Glomerular visceral epithelial cell (primary cell): Measurements from ENCODE around the gene SYT15.
"Not testable (repeated sequence)": the region's sequence is repeated elsewhere in the genome, so short reads cannot be mapped to it uniquely, and the experiment has no call there.

ENCODE experiments used
- DNase-seq: peaks from one replicate; pipeline ENCODE4 v3.0.0-alpha.2; 2016; ENCODE audit errors: extremely low spot score

Gene SYT15

DNA sequence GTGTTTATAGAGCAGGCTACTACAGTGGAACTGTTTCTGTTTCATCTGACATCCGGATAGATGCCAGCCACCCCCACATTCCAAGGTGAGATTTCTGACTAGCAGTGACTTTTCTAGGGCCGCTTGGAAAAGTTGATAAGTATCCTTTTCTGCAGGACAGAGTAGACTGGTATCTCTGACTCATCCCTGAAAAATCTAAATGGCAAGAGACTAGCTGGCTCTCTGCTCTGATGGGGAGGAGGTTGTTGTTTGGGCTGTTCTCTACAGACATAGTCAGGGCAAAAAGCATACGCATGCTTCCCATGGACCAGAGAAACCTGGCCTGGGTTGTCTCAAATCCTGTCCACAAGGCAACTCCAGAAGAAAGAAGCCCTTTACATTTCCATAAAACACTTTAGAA is 10.7 kb downstream of the SYT15 start:
- DNase-seq: not testable (repeated sequence)

DNA sequence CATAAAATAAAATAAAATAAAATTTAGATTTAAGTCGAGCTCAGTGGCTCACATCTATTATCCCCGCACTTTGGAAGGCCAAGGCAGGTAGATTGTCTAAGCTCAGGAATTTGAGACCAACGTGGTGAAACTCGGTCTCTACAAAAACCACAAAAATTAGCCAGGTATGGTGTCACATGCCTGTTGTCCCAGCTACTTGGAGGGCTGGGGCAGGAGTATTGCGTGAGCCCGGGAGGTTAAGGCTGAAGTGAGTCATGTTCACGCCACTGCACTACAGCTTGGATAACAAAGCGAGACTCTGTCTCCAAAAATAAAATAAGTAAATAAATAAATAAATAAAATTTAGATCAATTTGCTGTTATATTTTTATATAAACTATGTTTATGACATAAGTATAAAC is 12.1 kb downstream of the SYT15 start:
- not testable (repeated sequence) for DNase-seq

DNA sequence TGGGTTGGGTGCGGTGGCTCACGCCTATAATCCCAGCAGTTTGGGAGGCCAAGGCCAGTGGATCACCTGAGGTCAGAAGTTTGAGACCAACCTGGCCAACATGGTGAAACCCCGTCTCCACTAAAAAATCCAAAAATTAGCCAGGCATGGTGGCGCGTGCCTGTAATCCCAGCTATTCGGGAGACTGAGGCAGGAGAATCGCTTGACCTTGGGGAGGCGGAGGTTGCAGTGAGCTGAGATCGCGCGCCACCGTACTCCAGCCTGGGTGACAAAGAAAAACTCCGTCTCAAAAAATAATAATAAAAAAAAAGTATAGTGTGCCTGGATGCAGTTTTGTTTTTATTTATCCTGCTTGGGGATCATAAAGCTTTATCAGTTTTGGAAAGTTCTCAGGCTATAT is 14.4 kb downstream of the SYT15 start:
- not testable (repeated sequence) for DNase-seq

DNA sequence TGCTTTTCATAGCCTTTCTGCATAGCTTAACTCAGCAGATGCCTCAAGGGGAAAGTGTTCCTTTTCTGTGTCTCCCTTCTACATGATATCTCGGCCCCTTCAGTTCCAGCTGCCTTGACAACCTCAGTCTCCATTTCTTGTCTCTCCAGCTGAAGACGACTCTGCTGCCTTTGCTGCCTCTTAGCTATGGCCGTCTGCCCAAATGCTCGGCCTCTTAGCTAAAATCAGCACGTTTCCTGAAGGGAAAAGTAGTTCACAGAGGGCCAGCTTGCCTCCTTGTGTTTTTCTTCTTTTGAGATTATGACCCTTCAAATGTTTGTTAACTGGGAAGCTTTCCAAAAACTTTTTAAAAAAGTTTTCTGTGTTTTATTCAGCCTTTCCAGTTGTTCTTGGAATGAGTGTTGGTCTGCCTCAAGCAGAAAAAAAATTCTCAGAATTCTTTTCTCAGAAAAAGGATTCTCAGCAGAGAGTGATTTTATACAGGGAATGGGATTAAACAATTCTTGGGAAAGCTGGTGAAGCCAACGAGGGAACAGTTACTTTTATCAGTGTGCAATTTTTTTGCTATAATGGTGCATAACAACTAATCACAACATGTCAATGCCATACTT is 15.6 kb downstream of the SYT15 start:
- DNase-seq: not testable (repeated sequence)

DNA sequence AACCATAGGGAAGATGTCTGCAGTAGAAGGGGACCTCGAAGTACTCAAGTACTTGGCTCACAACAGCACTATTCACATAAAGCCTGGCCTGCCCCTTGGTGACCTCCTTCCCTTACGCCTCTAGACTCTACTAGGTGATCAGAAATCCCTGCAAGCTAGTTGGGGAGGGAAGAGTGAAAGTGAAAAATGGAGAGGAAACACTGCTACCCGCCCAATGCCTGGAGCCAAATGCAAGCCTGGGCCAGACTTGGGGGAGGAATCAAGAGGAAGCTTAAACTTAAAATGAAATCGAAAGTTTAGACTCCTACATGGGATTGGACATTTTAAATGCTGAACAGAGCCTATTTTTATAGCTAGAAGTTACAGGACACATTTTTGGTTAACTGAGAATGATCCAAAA is 17.6 kb downstream of the SYT15 start:
- not testable (repeated sequence) for DNase-seq

DNA sequence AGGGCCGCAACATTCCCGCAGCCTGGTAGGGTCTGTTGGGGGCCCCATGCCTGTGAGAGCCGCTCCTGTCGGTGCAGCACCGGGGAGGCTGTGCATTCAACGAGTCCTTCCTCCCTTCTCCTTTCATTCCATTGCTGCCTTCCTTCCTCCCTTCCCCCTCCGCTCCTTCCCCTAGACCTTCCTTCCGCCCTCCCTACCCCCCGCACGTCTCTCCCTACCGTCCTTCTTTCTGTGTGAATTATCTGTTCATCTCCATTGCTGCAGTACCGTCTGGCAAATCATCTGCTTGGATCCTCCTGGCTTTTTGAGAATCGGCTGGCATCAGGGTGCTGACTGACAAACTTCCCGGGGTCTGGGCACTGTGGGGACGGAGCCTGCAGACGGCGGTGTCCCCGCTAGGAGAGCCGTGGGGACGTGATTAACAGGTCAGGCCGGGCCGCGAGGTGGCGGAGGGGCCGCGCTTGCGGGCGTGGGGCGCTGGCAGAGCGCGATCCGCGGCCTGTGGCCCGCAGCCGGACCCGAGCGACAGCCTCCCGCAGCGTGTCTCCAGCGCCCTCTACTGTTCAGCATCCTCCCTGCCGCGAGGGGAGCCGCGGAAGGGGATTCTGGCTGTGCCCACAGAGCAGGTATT is 18.8 kb downstream of the SYT15 start:
- DNase-seq: not testable (repeated sequence)

DNA sequence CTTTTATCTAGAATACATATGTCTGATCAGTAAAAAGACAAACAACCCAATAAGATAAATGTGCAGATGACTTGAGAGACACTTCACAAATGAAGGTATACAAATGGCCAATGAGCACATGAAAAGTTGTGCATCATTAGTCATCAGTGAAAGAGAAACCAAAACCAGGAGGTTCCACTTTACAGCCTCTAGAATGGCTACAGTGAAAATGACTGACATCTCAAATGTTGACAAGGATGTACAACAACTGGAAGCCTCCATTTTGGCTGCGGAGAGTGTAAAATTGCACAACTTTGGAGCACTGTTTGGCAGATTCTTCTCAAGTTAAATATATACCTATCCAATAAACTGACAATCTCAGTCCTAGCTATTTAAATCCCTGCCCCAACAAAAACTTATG is 21.6 kb downstream of the SYT15 start:
- DNase-seq: not testable (repeated sequence)

DNA sequence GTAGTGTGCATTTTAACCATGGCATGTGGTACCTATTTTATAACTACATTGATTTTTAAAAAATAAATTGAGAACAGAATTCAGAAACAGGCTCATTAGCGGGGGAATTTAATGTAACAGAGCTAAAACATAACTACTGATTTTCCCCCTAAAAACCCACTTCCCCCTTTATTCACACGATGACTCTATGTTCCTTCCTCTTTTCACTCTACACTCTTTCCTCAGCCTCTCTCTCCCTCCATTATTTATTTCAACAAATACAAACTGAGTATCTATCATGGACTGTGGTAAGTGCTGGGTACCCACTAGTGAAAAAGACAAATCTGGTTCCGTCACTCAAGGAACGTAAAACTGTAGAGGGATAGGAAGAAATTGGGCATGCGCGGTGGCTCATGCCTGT is 36.6 kb downstream of the SYT15 start:
- DNase-seq: not testable (repeated sequence)

DNA sequence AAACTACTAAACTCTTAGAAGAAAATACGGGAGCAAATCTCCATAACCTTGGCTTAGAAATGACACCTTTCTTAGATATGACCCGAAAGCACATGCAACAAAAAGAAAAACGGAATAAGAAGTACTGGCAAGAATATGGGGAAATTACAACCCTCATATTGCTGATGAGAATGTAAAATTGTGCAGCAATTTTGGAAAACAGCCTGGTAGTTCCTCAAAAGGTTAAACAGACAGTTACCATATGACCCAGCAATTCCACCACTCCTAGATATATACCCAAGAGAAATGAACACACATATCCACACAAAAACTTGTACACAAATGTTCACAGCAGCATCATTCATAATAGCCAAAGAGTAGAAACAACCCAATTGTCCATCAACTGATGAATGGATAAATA is 37.3 kb downstream of the SYT15 start:
- DNase-seq: not testable (repeated sequence)

DNA sequence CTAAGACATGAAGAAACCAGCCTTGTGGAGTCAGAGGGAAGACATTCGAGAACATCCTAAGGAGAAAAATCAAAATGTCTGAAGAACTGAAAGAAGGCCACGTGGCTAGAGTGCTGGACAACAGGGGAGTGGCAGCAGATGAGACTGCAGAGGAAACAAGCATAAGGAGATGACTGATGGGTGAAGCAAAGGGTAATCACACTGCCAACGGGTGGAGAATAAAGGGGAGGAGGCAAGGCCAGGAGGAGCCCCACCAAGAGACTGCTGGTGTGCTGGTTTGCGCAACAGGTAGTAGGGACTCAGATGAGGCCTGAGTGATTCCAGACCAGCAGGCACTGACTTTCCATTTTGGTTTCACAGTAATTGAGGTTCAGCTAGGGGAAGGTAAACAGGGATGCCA is 38.2 kb downstream of the SYT15 start:
- not testable (repeated sequence) for DNase-seq

DNA sequence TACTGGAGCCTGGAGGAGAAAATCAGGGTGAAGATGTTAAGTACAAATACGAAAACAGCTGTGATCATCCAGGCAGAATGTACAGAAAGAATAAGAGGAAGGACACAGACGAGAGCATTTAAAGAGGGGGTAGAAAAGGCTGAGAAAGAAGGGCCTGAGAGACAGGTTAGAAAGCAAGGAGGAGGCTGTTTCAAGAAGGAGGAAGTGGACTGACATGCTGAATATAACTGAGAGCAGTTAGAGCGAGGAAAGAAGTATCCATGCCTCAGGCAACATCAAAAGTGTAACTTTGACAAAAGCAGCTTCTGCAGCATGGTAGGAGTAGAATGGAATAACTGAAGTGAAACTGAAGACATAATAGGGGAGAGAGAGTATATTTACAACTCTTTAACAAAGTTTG is 39.0 kb downstream of the SYT15 start:
- DNase-seq: not testable (repeated sequence)

DNA sequence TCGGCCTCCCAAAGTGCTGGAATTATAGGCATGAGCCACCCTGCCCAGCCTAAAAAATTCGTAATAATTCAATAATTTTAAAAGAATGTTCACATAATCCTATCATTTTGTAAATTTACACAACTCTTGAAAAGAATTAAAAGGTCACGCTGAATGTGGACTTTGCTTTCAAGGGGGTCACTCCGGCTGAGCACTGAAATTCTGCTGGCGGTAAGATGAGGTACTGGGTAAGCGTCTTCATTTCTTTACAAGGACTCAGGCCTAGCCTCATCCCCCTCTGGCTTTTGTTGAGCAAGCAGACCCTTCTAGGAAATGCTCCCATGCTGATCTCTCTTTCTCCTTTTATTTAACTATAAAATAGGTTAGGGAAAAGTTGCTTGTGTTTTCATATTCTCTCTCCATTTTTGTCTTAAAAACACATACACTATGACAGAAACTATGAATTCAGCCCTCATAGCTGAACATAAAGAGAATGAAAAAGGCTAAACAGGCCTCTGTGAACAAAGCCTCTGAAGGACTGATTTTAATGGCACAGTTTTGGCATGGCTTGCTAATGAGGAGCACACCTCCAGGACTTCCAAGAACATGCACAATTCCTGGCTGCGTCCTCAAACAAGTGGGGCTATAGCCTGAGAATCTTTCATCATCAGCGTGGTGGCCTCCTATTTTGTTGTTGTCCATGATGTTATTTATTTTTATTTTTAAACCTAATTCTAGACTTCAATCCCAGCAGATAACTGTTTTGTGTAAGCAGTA is 45.1 kb downstream of the SYT15 start:
- not testable (repeated sequence) for DNase-seq

DNA sequence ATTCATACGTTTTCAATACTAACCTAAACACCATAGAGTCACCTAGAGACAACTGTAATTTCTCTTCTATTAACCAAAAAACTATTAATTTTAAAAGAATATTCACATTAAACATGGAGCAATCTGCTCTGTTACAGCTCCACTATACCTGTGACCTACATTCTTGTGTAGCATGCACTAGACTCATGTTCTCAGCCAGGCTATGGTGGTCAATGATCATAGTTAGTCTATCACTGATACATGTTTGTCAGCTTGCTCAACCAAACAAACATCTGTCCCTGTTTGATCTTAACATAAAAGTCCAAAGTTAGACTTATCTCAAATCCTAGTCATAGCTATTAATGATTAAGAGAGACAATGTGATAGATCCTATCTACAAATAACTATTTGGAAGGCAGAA is 50.9 kb downstream of the SYT15 start:
- not testable (repeated sequence) for DNase-seq

DNA sequence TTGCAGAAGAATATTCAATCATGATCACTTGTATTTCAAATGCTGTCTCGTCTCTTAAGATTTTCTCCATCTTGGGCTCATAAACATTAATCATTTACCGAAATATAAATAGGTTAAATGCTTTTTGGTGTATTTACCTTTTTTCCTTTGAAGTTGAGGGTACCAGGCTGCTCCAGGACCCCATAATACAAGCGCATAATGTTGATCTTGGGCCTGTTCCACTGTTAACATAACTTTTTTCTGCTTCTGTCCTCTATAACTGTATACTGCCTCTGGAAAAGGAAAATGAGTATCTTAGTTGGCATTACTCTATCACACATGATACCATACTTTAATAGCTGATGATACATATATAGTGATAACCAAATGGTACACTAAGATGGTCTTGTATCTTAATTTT is 51.9 kb downstream of the SYT15 start:
- not testable (repeated sequence) for DNase-seq

DNA sequence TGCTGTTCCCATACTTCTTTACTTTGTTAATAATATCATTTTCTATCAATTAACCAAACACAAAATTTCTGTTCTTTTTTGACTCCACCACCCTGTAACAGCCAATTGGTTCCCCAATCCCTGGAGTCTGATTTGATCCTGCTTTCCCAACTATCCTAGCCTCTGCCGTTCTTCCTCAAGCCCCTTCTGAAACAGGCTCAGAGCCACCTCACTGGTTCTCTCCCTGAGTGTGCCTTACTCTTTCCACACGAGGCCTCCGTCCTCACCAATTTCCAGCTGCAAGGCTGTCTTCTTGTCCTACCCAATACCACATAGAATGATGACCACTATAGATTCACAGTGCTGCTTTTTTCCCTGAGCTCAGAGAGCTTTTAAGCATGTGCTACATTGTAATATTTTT is 52.8 kb downstream of the SYT15 start:
- not testable (repeated sequence) for DNase-seq

DNA sequence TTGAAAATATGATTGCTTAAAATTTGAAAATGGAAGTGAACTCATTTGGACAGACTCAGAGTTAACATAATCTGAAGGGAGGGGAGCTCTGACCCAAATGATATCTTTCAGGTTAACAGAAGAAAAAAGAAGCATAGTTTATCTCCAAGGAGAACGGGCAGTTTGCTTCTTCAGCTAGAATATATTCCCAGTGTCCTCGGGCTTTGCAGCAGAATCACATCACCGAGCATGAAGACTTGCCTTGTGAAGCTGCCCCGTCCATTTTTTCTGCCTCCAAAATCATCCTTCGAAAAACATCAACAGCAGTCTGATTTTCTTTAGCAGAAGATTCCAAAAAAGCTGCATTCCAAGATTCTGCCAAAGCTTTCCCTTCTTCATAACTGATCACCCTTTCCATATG is 55.8 kb downstream of the SYT15 start:
- DNase-seq: not testable (repeated sequence)

DNA sequence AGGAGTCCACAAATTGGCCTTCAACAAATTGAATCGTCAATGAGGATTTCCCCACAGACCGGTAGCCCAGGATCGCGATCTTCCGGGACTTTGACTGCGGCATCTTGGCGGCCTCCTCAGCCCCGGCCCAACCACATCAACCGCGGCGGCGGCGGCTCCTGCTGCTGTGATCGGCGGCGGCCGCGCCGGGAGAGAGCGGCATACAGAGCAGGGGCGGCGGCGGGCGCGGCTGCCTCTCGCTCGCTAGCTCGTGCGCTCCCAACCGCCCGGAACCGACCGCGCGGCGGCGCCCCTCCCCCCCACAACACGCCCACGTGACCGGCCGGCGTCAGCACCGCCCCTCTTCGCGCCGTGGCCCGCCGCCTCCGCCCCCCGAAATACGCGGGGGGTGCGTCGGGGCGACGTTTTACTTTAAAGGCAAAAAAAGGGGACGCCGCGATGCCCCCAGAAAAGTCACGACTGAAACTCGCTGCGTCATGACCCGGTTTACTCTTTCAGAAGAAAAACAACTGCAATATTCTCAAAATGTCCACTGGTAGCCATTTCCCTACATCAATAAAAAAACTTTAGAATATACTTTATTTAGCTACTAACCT is 56.5 kb downstream of the SYT15 start:
- not testable (repeated sequence) for DNase-seq

DNA sequence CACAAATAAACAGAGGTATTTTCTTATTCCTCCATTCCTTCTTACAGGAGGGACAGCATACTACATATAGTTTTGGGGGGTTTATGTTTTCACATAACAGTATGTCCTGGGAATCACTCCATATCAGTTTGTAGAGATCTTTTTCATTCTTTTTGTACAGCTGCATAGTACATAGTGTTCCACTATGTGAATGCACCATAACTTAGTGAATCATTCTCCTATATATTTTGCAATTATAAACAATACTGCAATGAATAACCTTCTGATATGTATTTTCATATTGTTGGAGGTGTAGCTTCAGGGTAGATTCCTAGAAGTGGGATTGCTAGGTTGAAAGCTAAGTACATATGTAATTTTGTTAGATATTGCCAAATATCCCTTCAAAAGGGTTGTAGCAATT is 61.1 kb downstream of the SYT15 start:
- not testable (repeated sequence) for DNase-seq
